Prostate gland (tissue), 2 donors: ENCODE results near the gene ZNF91. TPM values are rescaled to one million over a fixed set of nuclear protein-coding genes. Genes with fewer than 3 reads are reported as not detected.

Experiments
- DNase-seq: peaks from one replicate; pipeline ENCODE4 v3.0.0-alpha.2; 2019; ENCODE audit warnings: low spot score
- H3K27ac ChIP-seq, 2 donors: fragments of 200-600 bp; sonication (generic); 2 replicates each; pipeline ENCODE4 v1.5.1; 2017 to 2019
- H3K27me3 ChIP-seq: fragments of 200-600 bp; sonication (generic); replicated peaks from 2 replicates; pipeline ENCODE4 v1.5.1; 2019; ENCODE audit not compliant: insufficient read depth
- H3K36me3 ChIP-seq, 2 donors: fragments of 200-600 bp; sonication (generic); 1 replicate in 1 of 2; 2 replicates in 1 of 2; pipeline versions ENCODE4 v1.5.1 to v1.8.1; 2017 to 2019
- H3K4me1 ChIP-seq: fragments of 200-600 bp; sonication (generic); replicated peaks from 2 replicates; pipeline ENCODE4 v1.5.1; 2019
- H3K4me3 ChIP-seq, 2 donors: fragments of 200-600 bp; sonication (generic); 2 replicates each; pipeline ENCODE4 v1.5.1; 2017 to 2019
- H3K9me3 ChIP-seq: fragments of 200-600 bp; sonication (generic); 2 replicates; pipeline ENCODE4 v1.5.1; 2017
- CTCF ChIP-seq, 4 experiments: fragments of 200-600 bp in 2 of 4; fragments of 450-650 bp in 2 of 4; sonication (generic) in 2 of 4; IDR thresholded peaks; 1 replicate in 3 of 4; 2 replicates in 1 of 4; pipeline ENCODE4 v1.5.1; 2016 to 2019; ENCODE audit warnings: antibody characterized with exemption in 4 of 4, mild to moderate bottlenecking in 2 of 4, moderate library complexity in 2 of 4
- POLR2A ChIP-seq: fragments of 450-650 bp; IDR thresholded peaks from one replicate; pipeline ENCODE4 v1.6.1; 2016; ENCODE audit warnings: antibody characterized with exemption, mild to moderate bottlenecking
- POLR2AphosphoS5 ChIP-seq: sonication (generic); formaldehyde crosslinking; IDR thresholded peaks from one replicate; pipeline ENCODE4 v1.6.1; 2017; ENCODE audit warnings: antibody characterized with exemption
- WGBS: methylation state at CpG from one replicate; pipeline ENCODE4 v1.1.5; 2018; 5-methylcytosine and 5-hydroxymethylcytosine counted together
- intact Hi-C: fragments of 100-400 bp; cut with DNase I; formaldehyde crosslinking; loops from one replicate; pipeline ENCODE4 v1.14.2; 2022
- total RNA-seq, 2 donors: library from RNA; depleted of rRNA; stranded (reverse); fragments of >200 nt; gene quantifications; one replicate each; pipeline ENCODE4 v1.1.0, GENCODE V29; 2016

ZNF91 gene
- total RNA-seq, 2 donors from 2014 or later = 70.4 to 97.8 TPM

GRCh38 chr19:23415034-23415433 is 19.8 kb upstream of the ZNF91 start:
- no peak overlapping the region for H3K27ac ChIP-seq
- intact Hi-C loops = no loop called here
- H3K9me3 ChIP-seq = no peaks in the 10 kb centered on the region
- no peaks in the 10 kb centered on the region for H3K27me3 ChIP-seq
- peak overlapping the region in 1 of 2 donors; percentile 23 for H3K4me3 ChIP-seq
- H3K36me3 ChIP-seq = no peaks in the 10 kb centered on the region
- no peak for TF ChIP-seq CTCF (IDR thresholded peaks at IDR 0.05)
- no peak for TF ChIP-seq POLR2AphosphoS5
- TF ChIP-seq POLR2A = no peak
- H3K4me1 ChIP-seq = no peaks in the 10 kb centered on the region
- 22% methylated on average over 13 of the region's 13 CpGs for WGBS
- DNase-seq = no peak

- 83% methylated on average over 1 of the region's 1 CpG for WGBS
Measured at GRCh38 chr19:23410155-23410554, 14.9 kb upstream of the ZNF91 start.

GRCh38 chr19:23409392-23410048 is 14.2 kb upstream of the ZNF91 start:
- Histone ChIP-seq H3K27me3 (no peaks in the 10 kb centered on the region), H3K4me3 (no peak overlapping the region), H3K9me3 (no peaks in the 10 kb centered on the region), H3K4me1 (no peaks in the 10 kb centered on the region), H3K36me3 (no peaks in the 10 kb centered on the region), H3K27ac (no peak overlapping the region)
- intact Hi-C loops = no loop called here
- WGBS = 88% methylated on average over 21 of the region's 21 CpGs
- DNase-seq = no peak
- TF ChIP-seq CTCF (IDR thresholded peaks at IDR 0.05) (no peak), POLR2AphosphoS5 (no peak), POLR2A (no peak)

More at GRCh38 chr19:23410155-23410554, 14.9 kb upstream of the ZNF91 start:
- Histone ChIP-seq H3K4me1 (no peaks in the 10 kb centered on the region), H3K9me3 (no peaks in the 10 kb centered on the region), H3K4me3 (no peak overlapping the region), H3K27ac (no peak overlapping the region), H3K27me3 (no peaks in the 10 kb centered on the region), H3K36me3 (no peaks in the 10 kb centered on the region)
- no peak for TF ChIP-seq POLR2A
- no peak for TF ChIP-seq CTCF (IDR thresholded peaks at IDR 0.05)
- no peak for TF ChIP-seq POLR2AphosphoS5
- intact Hi-C loops = no loop called here
- no peak for DNase-seq

- no peaks in the 10 kb centered on the region for H3K9me3 ChIP-seq
- TF ChIP-seq POLR2A = no peak
- TF ChIP-seq CTCF (IDR thresholded peaks at IDR 0.05) = no peak
- WGBS = 97% methylated on average over 2 of the region's 2 CpGs
- no peak overlapping the region for H3K4me3 ChIP-seq
- no peak overlapping the region for H3K27ac ChIP-seq
- H3K36me3 ChIP-seq = no peaks in the 10 kb centered on the region
- intact Hi-C loops = no loop called here
- H3K4me1 ChIP-seq = no peaks in the 10 kb centered on the region
- no peaks in the 10 kb centered on the region for H3K27me3 ChIP-seq
- DNase-seq = no peak
Measured at GRCh38 chr19:23407616-23408133, 12.4 kb upstream of the ZNF91 start.

GRCh38 chr19:23406721-23407120 is 11.4 kb upstream of the ZNF91 start:
- DNase-seq = no peak
- intact Hi-C loops = no loop called here
- Histone ChIP-seq H3K27ac (no peak overlapping the region), H3K4me3 (no peak overlapping the region), H3K36me3 (no peaks in the 10 kb centered on the region), H3K4me1 (no peaks in the 10 kb centered on the region), H3K27me3 (no peaks in the 10 kb centered on the region), H3K9me3 (no peaks in the 10 kb centered on the region)
- TF ChIP-seq POLR2A = no peak
- no peak for TF ChIP-seq POLR2AphosphoS5
- TF ChIP-seq CTCF (IDR thresholded peaks at IDR 0.05) = no peak
- 91% methylated on average over 3 of the region's 3 CpGs for WGBS
